ENCODE results near the gene ERC2.

The ERC2 gene

GRCh38 chr3:55774856-55775255, 693.4 kb downstream of the ERC2 start:
- DNase-seq, result no peak

GRCh38 chr3:55771503-55771902, 696.8 kb downstream of the ERC2 start:
- DNase-seq, result no peak

GRCh38 chr3:55770077-55770476, 698.2 kb downstream of the ERC2 start:
- DNase-seq, result no peak

GRCh38 chr3:55766753-55767152, 701.5 kb downstream of the ERC2 start:
- DNase-seq, result no peak

GRCh38 chr3:55765906-55766701, 702.2 kb downstream of the ERC2 start:
- DNase-seq, result no peak

- no peak for DNase-seq
These were observed 702.9 kb downstream of the ERC2 start for GRCh38 chr3:55765398-55765797.

- no peak for DNase-seq
These were observed 711.3 kb downstream of the ERC2 start for GRCh38 chr3:55756976-55757375.

- no peak for DNase-seq
These were observed 712.6 kb downstream of the ERC2 start for GRCh38 chr3:55755516-55756205.

GRCh38 chr3:55752911-55753310, 715.4 kb downstream of the ERC2 start:
- DNase-seq, result no peak

GRCh38 chr3:55751730-55752129, 716.5 kb downstream of the ERC2 start:
- DNase-seq, result no peak

GRCh38 chr3:55750525-55750924, 717.7 kb downstream of the ERC2 start:
- no peak for DNase-seq

- no peak for DNase-seq
These were observed 719.2 kb downstream of the ERC2 start for GRCh38 chr3:55749036-55749435.

GRCh38 chr3:55746808-55747413, 721.4 kb downstream of the ERC2 start:
- no peak for DNase-seq

- DNase-seq, result no peak
These were observed 725.5 kb downstream of the ERC2 start for GRCh38 chr3:55742832-55743136.

GRCh38 chr3:55742022-55742831, 726.0 kb downstream of the ERC2 start:
- no peak for DNase-seq

- no peak for DNase-seq
These were observed 731.1 kb downstream of the ERC2 start for GRCh38 chr3:55737186-55737585.

GRCh38 chr3:55735976-55736375, 732.3 kb downstream of the ERC2 start:
- DNase-seq, result no peak

GRCh38 chr3:55731741-55732140, 736.5 kb downstream of the ERC2 start:
- DNase-seq, result no peak

- DNase-seq, result no peak
These were observed 738.7 kb downstream of the ERC2 start for GRCh38 chr3:55729546-55729945.

- DNase-seq, result no peak
These were observed 739.7 kb downstream of the ERC2 start for GRCh38 chr3:55728461-55729100.

- DNase-seq, result no peak
These were observed 741.8 kb downstream of the ERC2 start for GRCh38 chr3:55726501-55726775.

- no peak for DNase-seq
These were observed 742.4 kb downstream of the ERC2 start for GRCh38 chr3:55725681-55726500.

Measured in RPMI8226 (cell line).